K562 (cell line): ENCODE data around the gene ESPN. TPM values are rescaled to one million over a fixed set of nuclear protein-coding genes. Genes with fewer than 3 reads are reported as not detected.

Experiments used
- ATAC-seq: fragments of 200-7000 bp; cut with Tn5 transposase; 3 replicates; pipeline ENCODE4 v1.9.1; 2020; ENCODE audit warnings: moderate library complexity
- BruUV-seq: library from RNA; stranded (reverse); fragments of 400-500 nt; replicated peaks from 2 replicates; lab custom pipeline; 2021; lab: Mats Ljungman, UMichigan
- CTCF ChIA-PET: fragments of 300-600 bp; formaldehyde crosslinking; extraction: SDS; loops from one replicate; lab custom pipeline; 2021; ENCODE audit warnings: low intra/inter-chr PET ratio; lab: Yijun Ruan, JAX
- POLR2A ChIA-PET: fragments of 300-600, 350-650 bp; sonication (Branson Sonifier 250); formaldehyde crosslinking; extraction: SDS; loops from one replicate; lab custom pipeline; 2021; ENCODE audit warnings: antibody characterized with exemption, inconsistent platforms; lab: Yijun Ruan, JAX
- DNase-seq, 4 experiments: peaks; one replicate each; pipeline versions ENCODE4 v3.0.0 to v3.0.0-alpha.2; 2011 to 2018; ENCODE audit warnings: low spot score in 3 of 4, mixed read lengths in 3 of 4; ENCODE audit errors: extremely low read depth in 1 of 4
- FAIRE-seq: peaks from 2 replicates; lab custom pipeline; 2011; peaks lifted over from hg19 to GRCh38; lab: Jason Lieb, UNC
- H2AFZ ChIP-seq: 2 replicates; pipeline ENCODE4 v1.6.0; 2011; ENCODE audit warnings: low read depth, low read length, control low read depth, inconsistent platforms
- H3K27ac ChIP-seq: fragments of 200-600 bp; 3 replicates; pipeline ENCODE4 v1.8.0; 2011; ENCODE audit warnings: low read depth, mild to moderate bottlenecking, control low read depth, inconsistent platforms, low read length, moderate library complexity, mixed read lengths; ENCODE audit errors: extremely low read depth
- H3K27me3 ChIP-seq, 2 experiments: fragments of 300-600 bp in 1 of 2; 2 replicates in 1 of 2; 3 replicates in 1 of 2; pipeline versions ENCODE4 v1.6.0 to v1.8.0; 2011; ENCODE audit warnings: inconsistent platforms in 2 of 2, low read length in 2 of 2, mild to moderate bottlenecking in 1 of 2, mixed read lengths in 1 of 2, moderate library complexity in 1 of 2; ENCODE audit not compliant: control insufficient read depth in 2 of 2, insufficient read depth in 2 of 2
- H3K36me3 ChIP-seq: fragments of 300-600 bp; 3 replicates; pipeline ENCODE4 v1.8.0; 2011; ENCODE audit warnings: mild to moderate bottlenecking, low read length, inconsistent platforms; ENCODE audit not compliant: control insufficient read depth, insufficient read depth
- H3K4me1 ChIP-seq, 2 experiments: fragments of 200-600 bp in 1 of 2; replicated peaks in 1 of 2; 2 replicates in 1 of 2; 3 replicates in 1 of 2; pipeline versions ENCODE4 v1.5.1 to v1.8.0; 2011; ENCODE audit warnings: inconsistent platforms in 2 of 2, low read length in 2 of 2, mild to moderate bottlenecking in 1 of 2, mixed read lengths in 1 of 2, moderate library complexity in 1 of 2; ENCODE audit not compliant: control insufficient read depth in 2 of 2, insufficient read depth in 2 of 2
- H3K4me2 ChIP-seq: 2 replicates; pipeline ENCODE4 v1.6.1; 2011; ENCODE audit warnings: low read length, control low read depth, inconsistent platforms, mixed read lengths; ENCODE audit not compliant: insufficient read depth
- H3K4me3 ChIP-seq: fragments of 200-600 bp; sonication (generic), shearing (Covaris generic); 2 replicates; pipeline ENCODE4 v1.5.1; 2016; ENCODE audit warnings: control low read depth, inconsistent platforms
- H3K79me2 ChIP-seq: fragments of 200-600 bp; 3 replicates; pipeline ENCODE4 v1.8.0; 2011; ENCODE audit warnings: low read length, inconsistent platforms; ENCODE audit not compliant: control insufficient read depth, insufficient read depth
- H3K9ac ChIP-seq, 2 experiments: 2 replicates each; pipeline versions ENCODE4 v1.6.0 to v1.6.1; 2011; ENCODE audit warnings: low read depth in 2 of 2, low read length in 2 of 2, control low read depth in 1 of 2, inconsistent platforms in 1 of 2, mild to moderate bottlenecking in 1 of 2, mixed read lengths in 1 of 2; ENCODE audit not compliant: insufficient read depth in 1 of 2
- H3K9me1 ChIP-seq: one replicate; pipeline ENCODE4 v1.6.0; 2011; ENCODE audit warnings: inconsistent platforms, mild to moderate bottlenecking, low read length, moderate library complexity; ENCODE audit not compliant: control insufficient read depth, insufficient read depth
- H3K9me3 ChIP-seq: replicated peaks from 2 replicates; pipeline ENCODE4 v1.5.1; 2011; ENCODE audit warnings: low read depth, low read length, inconsistent platforms; ENCODE audit not compliant: control insufficient read depth, insufficient read depth
- H4K20me1 ChIP-seq: replicated peaks from 2 replicates; pipeline ENCODE4 v1.6.1; 2011; ENCODE audit warnings: low read length, inconsistent platforms, mixed read lengths; ENCODE audit not compliant: control insufficient read depth, insufficient read depth
- ADNP ChIP-seq: fragments of 200-800 bp; sonication (Bioruptor generic); IDR thresholded peaks from 2 replicates; pipeline ENCODE4 v1.6.1; 2016; ENCODE audit warnings: missing genetic modification characterization, missing compliant biosample characterization
- CGGBP1 ChIP-seq: fragments of 250-450 bp; sonication (Bioruptor Pico); IDR thresholded peaks from 2 replicates; pipeline ENCODE4 v1.9.0; 2021; ENCODE audit warnings: mild to moderate bottlenecking
- EGR1 ChIP-seq: fragments of 450-650 bp; conservative IDR thresholded peaks from 2 replicates; pipeline ENCODE4 v1.6.1; 2017; ENCODE audit warnings: mild to moderate bottlenecking
- FUS ChIP-seq: fragments of 200-400 bp; formaldehyde crosslinking; optimal IDR thresholded peaks from 2 replicates; pipeline ENCODE3; 2017; ENCODE audit warnings: low read depth, low read length
- HOXB6 ChIP-seq: fragments of 250-450 bp; sonication (Bioruptor Pico); IDR thresholded peaks from 2 replicates; pipeline ENCODE4 v1.5.1; 2022; ENCODE audit warnings: mild to moderate bottlenecking, borderline replicate concordance
- SPI1 ChIP-seq: IDR thresholded peaks from 2 replicates; pipeline ENCODE4 v1.6.1; 2011; ENCODE audit warnings: low read depth, low read length, control low read depth, borderline replicate concordance
- ZNF408 ChIP-seq: fragments of 250-450 bp; sonication (Bioruptor Pico); IDR thresholded peaks from 2 replicates; pipeline ENCODE4 v1.4.0; 2020; ENCODE audit warnings: low read depth, mild to moderate bottlenecking, moderate library complexity
- ZNF583 ChIP-seq: fragments of 250-450 bp; sonication (Bioruptor Pico); IDR thresholded peaks from 2 replicates; pipeline ENCODE4 v1.4.0; 2020
- WGBS: fragments of 100-300 bp; shearing (Covaris generic); methylation state at CpG from one replicate; pipeline ENCODE4 v1.1.6; 2016; ENCODE audit warnings: low coverage, mixed read lengths; ENCODE audit not compliant: insufficient coverage; ENCODE audit errors: missing lambda C conversion rate; 5-methylcytosine and 5-hydroxymethylcytosine counted together
- in situ Hi-C: fragments of 300-500 bp; cut with MboI; formaldehyde crosslinking; loops from 4 replicates; pipeline ENCODE4 v1.15.0; 2018; ENCODE audit warnings: inconsistent platforms, mixed read lengths
- intact Hi-C: fragments of 100-400 bp; cut with micrococcal nuclease; formaldehyde crosslinking; loops from 2 replicates; pipeline ENCODE4 v1.14.2; 2022
- polyA plus RNA-seq, 8 experiments: library from polyadenylated mRNA; depleted of rRNA in 4 of 8; stranded (reverse) in 5 of 8; unstranded in 3 of 8; fragments of >200 nt; fragmentation: Nextera tagmentation in 2 of 8; fragmentation: Illumina TruSeq in 1 of 8; extraction: Ambion mirVana in 2 of 8; extraction: Trizol in 1 of 8; gene quantifications; 2 replicates each; pipeline versions ENCODE4 v1.2.1 to v1.2.3, GENCODE V29; 2011 to 2014; ENCODE audit warnings: inconsistent platforms in 1 of 8, missing spikeins in 1 of 8
- total RNA-seq, 7 experiments: library from RNA; depleted of rRNA in 6 of 7; stranded (reverse); fragments of >200 nt in 6 of 7; fragmentation: Illumina TruSeq in 2 of 7; extraction: Trizol in 2 of 7; gene quantifications; 2 replicates each; pipeline versions ENCODE4 v1.2.1 to v1.2.3, GENCODE V29; 2011 to 2021; ENCODE audit warnings: low replicate concordance in 1 of 7

Gene ESPN
- total and polyA plus RNA-seq, 9 of the 15 experiments (the other 6 are each of a cell fraction or from before 2014, with no cell fraction given), result 0.07 to 1.2 (median 0.45) TPM; not detected in 3

GRCh38 chr1:6509220-6509918, 84.8 kb downstream of the ESPN start:
- H3K9me3 ChIP-seq, result no peaks in the 10 kb centered on the region
- no peak overlapping the region for H2AFZ ChIP-seq
- no peaks in the 10 kb centered on the region for H3K79me2 ChIP-seq
- H3K27ac ChIP-seq, result no peak overlapping the region
- H3K36me3 ChIP-seq, result no peaks in the 10 kb centered on the region
- intact Hi-C loops, result no loop called here
- POLR2A ChIA-PET, result interaction anchor here (1.0 to 1.1 kb wide), 4 partner anchors 12 to 16 kb away, joined by 3 to 4 read pairs (median 3); no protein-coding TSS in a partner anchor
- peak overlapping the region in 1 of 2 experiments; percentile 23; a peak in 2 of 4 replicates for H3K9ac ChIP-seq
- H3K4me1 ChIP-seq, result peaks cover 0 to 53% of the 10 kb centered on the region in 2 experiments; a peak in 2 of 5 replicates
- H4K20me1 ChIP-seq, result peaks cover 28% of the 10 kb centered on the region; the same call in 1 of the 2 replicates
- H3K27me3 ChIP-seq, result peaks cover 55 to 95% of the 10 kb centered on the region in 2 experiments
- TF ChIP-seq CGGBP1 (CRISPR knock-in tag), result no peak
- TF ChIP-seq FUS, result no peak
- TF ChIP-seq ADNP (tag), result no peak
- TF ChIP-seq ZNF408 (CRISPR knock-in tag), result no peak
- TF ChIP-seq SPI1, result peak; percentile 63
- no peak for TF ChIP-seq ZNF583
- TF ChIP-seq EGR1, result 0 out of 2 replicates have a peak, but pooled peaks have one; percentile 17
- TF ChIP-seq HOXB6 (CRISPR knock-in tag), result no peak
- in situ Hi-C loops, result no loop called here
- CTCF ChIA-PET, result no interaction called here
- DNase-seq (no peak), FAIRE-seq (no peak), ATAC-seq (no peak; the same call in 2 of the 3 replicates)
- no peaks in the 10 kb centered on the region for H3K9me1 ChIP-seq
- no peak overlapping the region for H3K4me2 ChIP-seq
- 8% methylated on average over 20 of the region's 20 CpGs for WGBS
- no TSS peak for BruUV-seq
- H3K4me3 ChIP-seq, result no peak overlapping the region
